K562 (cell line): ENCODE results near the gene FAM199X. TPM values are rescaled to one million over a fixed set of nuclear protein-coding genes. Genes with fewer than 3 reads are reported as not detected.
A peak's percentile ranks its signal among the peaks of the same experiment; 100 is the strongest.

Experiments used
- BCOR ChIP-seq: fragments of 450-650 bp; IDR thresholded peaks from 2 replicates; pipeline ENCODE4 v1.6.1; 2016
- CBX2 ChIP-seq: fragments of 200-600 bp; sonication (generic); IDR thresholded peaks from one replicate; pipeline ENCODE4 v1.6.1; 2012; ENCODE audit warnings: mild to moderate bottlenecking, low read length, inconsistent platforms; ENCODE audit not compliant: insufficient read depth, poor library complexity, severe bottlenecking
- DPF2 ChIP-seq: fragments of 450-650 bp; IDR thresholded peaks from 2 replicates; pipeline ENCODE4 v1.6.1; 2016
- JUN ChIP-seq, 2 experiments: sonication (generic) in 1 of 2; formaldehyde crosslinking in 1 of 2; IDR thresholded peaks; 2 replicates each; pipeline versions ENCODE4 v1.6.1 to v1.8.0; 2012 to 2022; ENCODE audit warnings: borderline replicate concordance in 2 of 2, mild to moderate bottlenecking in 2 of 2, improper control_type of control experiment in 1 of 2, low read depth in 1 of 2, low read length in 1 of 2, missing genetic modification reagents in 1 of 2
- NELFE ChIP-seq: IDR thresholded peaks from 2 replicates; pipeline ENCODE4 v1.6.1; 2011; ENCODE audit warnings: mild to moderate bottlenecking; ENCODE audit not compliant: insufficient read depth, insufficient read length
- SMAD2 ChIP-seq: fragments of 150-350 bp; IDR thresholded peaks from 2 replicates; pipeline ENCODE4 v1.6.1; 2014; ENCODE audit warnings: low read depth, mild to moderate bottlenecking, low read length
- ZFP30 ChIP-seq: fragments of 250-450 bp; sonication (Bioruptor Pico); IDR thresholded peaks from 2 replicates; pipeline ENCODE4 v1.8.0; 2022; ENCODE audit warnings: moderate library complexity, mild to moderate bottlenecking, inconsistent platforms, borderline replicate concordance
- ZNF165 ChIP-seq: fragments of 250-450 bp; sonication (Bioruptor Pico); IDR thresholded peaks from 2 replicates; pipeline ENCODE4 v1.4.0; 2020; ENCODE audit warnings: borderline replicate concordance
- polyA plus RNA-seq, 8 experiments: library from polyadenylated mRNA; depleted of rRNA in 4 of 8; stranded (reverse) in 5 of 8; unstranded in 3 of 8; fragments of >200 nt; fragmentation: Nextera tagmentation in 2 of 8; fragmentation: Illumina TruSeq in 1 of 8; extraction: Ambion mirVana in 2 of 8; extraction: Trizol in 1 of 8; gene quantifications; 2 replicates each; pipeline versions ENCODE4 v1.2.1 to v1.2.3, GENCODE V29; 2011 to 2014; ENCODE audit warnings: inconsistent platforms in 1 of 8, missing spikeins in 1 of 8
- total RNA-seq, 7 experiments: library from RNA; depleted of rRNA in 6 of 7; stranded (reverse); fragments of >200 nt in 6 of 7; fragmentation: Illumina TruSeq in 2 of 7; extraction: Trizol in 2 of 7; gene quantifications; 2 replicates each; pipeline versions ENCODE4 v1.2.1 to v1.2.3, GENCODE V29; 2011 to 2021; ENCODE audit warnings: low replicate concordance in 1 of 7
- TF ChIP-seq, protein P1 (sequence below): sonication (generic); formaldehyde crosslinking; IDR thresholded peaks from 2 replicates; pipeline ENCODE4 v1.8.0; 2022; ENCODE audit warnings: mild to moderate bottlenecking, missing genetic modification reagents, borderline replicate concordance
- TF ChIP-seq, protein P2 (sequence below): fragments of 250-450 bp; sonication (Bioruptor Pico); IDR thresholded peaks from 2 replicates; pipeline ENCODE4 v1.8.0; 2021; ENCODE audit warnings: mild to moderate bottlenecking, moderate library complexity
- TF ChIP-seq, protein P3 (sequence below): fragments of 250-450 bp; sonication (Bioruptor Pico); IDR thresholded peaks from 2 replicates; pipeline ENCODE4 v1.5.0; 2021; ENCODE audit warnings: mild to moderate bottlenecking, borderline replicate concordance
- TF ChIP-seq, protein P4 (sequence below): sonication (generic); formaldehyde crosslinking; IDR thresholded peaks from 2 replicates; pipeline ENCODE4 v1.8.1; 2023; ENCODE audit warnings: missing genetic modification reagents, mild to moderate bottlenecking, borderline replicate concordance
- TF ChIP-seq, protein P5 (sequence below): sonication (generic); formaldehyde crosslinking; IDR thresholded peaks from 2 replicates; pipeline ENCODE4 v1.8.0; 2022; ENCODE audit warnings: mild to moderate bottlenecking, missing genetic modification reagents

Gene FAM199X
- total and polyA plus RNA-seq, 9 of the 15 experiments (the other 6 are each of a cell fraction or from before 2014, with no cell fraction given): 4.6 to 22.2 (median 13.7) TPM

DNA sequence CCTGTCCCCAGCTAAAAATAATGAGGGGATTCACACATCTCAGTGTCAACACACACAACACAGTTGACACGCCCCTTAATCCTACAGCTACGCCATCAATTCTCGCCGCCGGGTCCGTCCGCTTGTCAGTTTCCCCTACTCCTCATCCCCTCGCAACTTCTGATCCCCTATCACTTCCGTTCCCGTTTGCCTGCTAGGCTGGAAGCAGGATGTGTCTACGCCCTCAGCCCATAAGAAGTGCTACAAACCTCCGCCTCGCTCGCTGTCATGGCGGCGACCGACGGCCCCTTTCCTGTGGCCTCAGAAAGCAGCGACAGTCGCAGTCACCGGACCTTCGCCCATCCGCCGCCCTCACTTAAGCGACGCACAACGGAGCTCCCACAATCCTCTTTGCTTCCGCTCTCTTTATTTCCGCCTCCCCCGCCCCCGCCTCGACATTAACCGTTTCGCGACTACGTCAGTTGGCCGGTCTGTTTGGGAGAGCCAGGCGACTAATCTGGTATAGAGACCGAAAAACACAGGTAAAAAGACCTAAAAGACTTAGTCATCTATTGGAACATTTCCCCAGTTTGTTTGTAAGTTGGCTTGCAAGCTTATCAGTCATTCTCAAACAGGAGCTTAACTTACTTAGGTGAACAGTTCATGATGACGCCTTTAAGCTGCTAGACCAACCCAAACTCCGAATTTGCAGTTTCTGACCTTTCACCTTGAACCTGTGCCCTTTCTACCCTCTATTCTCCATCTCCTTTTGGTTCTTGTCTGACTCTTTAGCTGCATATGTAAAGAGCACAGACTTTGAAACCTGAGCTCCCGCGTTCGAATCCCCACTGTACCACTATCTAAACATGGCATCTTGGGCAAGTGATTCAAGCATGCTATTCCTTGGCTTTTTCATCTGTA lies 9.4 kb upstream of the FAM199X start, which contains the start of gene SLC25A53 (continued):
- TF ChIP-seq, protein P1, sequence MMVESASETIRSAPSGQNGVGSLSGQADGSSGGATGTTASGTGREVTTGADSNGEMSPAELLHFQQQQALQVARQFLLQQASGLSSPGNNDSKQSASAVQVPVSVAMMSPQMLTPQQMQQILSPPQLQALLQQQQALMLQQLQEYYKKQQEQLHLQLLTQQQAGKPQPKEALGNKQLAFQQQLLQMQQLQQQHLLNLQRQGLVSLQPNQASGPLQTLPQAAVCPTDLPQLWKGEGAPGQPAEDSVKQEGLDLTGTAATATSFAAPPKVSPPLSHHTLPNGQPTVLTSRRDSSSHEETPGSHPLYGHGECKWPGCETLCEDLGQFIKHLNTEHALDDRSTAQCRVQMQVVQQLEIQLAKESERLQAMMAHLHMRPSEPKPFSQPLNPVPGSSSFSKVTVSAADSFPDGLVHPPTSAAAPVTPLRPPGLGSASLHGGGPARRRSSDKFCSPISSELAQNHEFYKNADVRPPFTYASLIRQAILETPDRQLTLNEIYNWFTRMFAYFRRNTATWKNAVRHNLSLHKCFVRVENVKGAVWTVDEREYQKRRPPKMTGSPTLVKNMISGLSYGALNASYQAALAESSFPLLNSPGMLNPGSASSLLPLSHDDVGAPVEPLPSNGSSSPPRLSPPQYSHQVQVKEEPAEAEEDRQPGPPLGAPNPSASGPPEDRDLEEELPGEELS (CRISPR knock-in tag): no peak
- TF ChIP-seq ZFP30 (CRISPR knock-in tag) (no peak), SMAD2 (no peak), NELFE (no peak), DPF2 (0 out of 2 replicates have a peak, but pooled peaks have one; percentile 13), ZNF165 (CRISPR knock-in tag) (no peak), BCOR (0 out of 2 replicates have a peak, but pooled peaks have one; percentile 15), JUN (IDR thresholded peaks at IDR 0.05; ENCODE audit: borderline replicate concordance, low read depth, low read length) (0 out of 2 replicates have a peak, but pooled peaks have one; percentile 34), JUN (CRISPR knock-in tag; IDR thresholded peaks at IDR 0.05; ENCODE audit: borderline replicate concordance) (no peak), CBX2 (no peak)
- TF ChIP-seq, protein P2, sequence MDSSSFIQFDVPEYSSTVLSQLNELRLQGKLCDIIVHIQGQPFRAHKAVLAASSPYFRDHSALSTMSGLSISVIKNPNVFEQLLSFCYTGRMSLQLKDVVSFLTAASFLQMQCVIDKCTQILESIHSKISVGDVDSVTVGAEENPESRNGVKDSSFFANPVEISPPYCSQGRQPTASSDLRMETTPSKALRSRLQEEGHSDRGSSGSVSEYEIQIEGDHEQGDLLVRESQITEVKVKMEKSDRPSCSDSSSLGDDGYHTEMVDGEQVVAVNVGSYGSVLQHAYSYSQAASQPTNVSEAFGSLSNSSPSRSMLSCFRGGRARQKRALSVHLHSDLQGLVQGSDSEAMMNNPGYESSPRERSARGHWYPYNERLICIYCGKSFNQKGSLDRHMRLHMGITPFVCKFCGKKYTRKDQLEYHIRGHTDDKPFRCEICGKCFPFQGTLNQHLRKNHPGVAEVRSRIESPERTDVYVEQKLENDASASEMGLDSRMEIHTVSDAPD (CRISPR knock-in tag): no peak
- TF ChIP-seq, protein P3, sequence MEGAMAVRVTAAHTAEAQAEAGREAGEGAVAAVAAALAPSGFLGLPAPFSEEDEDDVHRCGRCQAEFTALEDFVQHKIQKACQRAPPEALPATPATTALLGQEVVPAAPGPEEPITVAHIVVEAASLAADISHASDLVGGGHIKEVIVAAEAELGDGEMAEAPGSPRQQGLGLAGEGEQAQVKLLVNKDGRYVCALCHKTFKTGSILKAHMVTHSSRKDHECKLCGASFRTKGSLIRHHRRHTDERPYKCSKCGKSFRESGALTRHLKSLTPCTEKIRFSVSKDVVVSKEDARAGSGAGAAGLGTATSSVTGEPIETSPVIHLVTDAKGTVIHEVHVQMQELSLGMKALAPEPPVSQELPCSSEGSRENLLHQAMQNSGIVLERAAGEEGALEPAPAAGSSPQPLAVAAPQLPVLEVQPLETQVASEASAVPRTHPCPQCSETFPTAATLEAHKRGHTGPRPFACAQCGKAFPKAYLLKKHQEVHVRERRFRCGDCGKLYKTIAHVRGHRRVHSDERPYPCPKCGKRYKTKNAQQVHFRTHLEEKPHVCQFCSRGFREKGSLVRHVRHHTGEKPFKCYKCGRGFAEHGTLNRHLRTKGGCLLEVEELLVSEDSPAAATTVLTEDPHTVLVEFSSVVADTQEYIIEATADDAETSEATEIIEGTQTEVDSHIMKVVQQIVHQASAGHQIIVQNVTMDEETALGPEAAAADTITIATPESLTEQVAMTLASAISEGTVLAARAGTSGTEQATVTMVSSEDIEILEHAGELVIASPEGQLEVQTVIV (CRISPR knock-in tag): no peak
- TF ChIP-seq, protein P4, sequence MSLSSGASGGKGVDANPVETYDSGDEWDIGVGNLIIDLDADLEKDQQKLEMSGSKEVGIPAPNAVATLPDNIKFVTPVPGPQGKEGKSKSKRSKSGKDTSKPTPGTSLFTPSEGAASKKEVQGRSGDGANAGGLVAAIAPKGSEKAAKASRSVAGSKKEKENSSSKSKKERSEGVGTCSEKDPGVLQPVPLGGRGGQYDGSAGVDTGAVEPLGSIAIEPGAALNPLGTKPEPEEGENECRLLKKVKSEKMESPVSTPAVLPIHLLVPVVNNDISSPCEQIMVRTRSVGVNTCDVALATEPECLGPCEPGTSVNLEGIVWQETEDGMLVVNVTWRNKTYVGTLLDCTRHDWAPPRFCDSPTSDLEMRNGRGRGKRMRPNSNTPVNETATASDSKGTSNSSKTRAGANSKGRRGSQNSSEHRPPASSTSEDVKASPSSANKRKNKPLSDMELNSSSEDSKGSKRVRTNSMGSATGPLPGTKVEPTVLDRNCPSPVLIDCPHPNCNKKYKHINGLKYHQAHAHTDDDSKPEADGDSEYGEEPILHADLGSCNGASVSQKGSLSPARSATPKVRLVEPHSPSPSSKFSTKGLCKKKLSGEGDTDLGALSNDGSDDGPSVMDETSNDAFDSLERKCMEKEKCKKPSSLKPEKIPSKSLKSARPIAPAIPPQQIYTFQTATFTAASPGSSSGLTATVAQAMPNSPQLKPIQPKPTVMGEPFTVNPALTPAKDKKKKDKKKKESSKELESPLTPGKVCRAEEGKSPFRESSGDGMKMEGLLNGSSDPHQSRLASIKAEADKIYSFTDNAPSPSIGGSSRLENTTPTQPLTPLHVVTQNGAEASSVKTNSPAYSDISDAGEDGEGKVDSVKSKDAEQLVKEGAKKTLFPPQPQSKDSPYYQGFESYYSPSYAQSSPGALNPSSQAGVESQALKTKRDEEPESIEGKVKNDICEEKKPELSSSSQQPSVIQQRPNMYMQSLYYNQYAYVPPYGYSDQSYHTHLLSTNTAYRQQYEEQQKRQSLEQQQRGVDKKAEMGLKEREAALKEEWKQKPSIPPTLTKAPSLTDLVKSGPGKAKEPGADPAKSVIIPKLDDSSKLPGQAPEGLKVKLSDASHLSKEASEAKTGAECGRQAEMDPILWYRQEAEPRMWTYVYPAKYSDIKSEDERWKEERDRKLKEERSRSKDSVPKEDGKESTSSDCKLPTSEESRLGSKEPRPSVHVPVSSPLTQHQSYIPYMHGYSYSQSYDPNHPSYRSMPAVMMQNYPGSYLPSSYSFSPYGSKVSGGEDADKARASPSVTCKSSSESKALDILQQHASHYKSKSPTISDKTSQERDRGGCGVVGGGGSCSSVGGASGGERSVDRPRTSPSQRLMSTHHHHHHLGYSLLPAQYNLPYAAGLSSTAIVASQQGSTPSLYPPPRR: no peak
- TF ChIP-seq, protein P5, sequence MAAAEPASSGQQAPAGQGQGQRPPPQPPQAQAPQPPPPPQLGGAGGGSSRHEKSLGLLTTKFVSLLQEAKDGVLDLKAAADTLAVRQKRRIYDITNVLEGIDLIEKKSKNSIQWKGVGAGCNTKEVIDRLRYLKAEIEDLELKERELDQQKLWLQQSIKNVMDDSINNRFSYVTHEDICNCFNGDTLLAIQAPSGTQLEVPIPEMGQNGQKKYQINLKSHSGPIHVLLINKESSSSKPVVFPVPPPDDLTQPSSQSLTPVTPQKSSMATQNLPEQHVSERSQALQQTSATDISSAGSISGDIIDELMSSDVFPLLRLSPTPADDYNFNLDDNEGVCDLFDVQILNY (CRISPR knock-in tag): no peak
